HG03565 (cell line): ENCODE results near the gene MACROH2A2.
"Not testable (repeated sequence)": the region's sequence is repeated elsewhere in the genome, so short reads cannot be mapped to it uniquely, and the experiment has no call there.

Source experiments
- ATAC-seq: cut with Tn5 transposase; IDR thresholded peaks from one replicate; pipeline ENCODE4 v1.9.1; 2021; ENCODE audit warnings: mild to moderate bottlenecking, moderate library complexity; ENCODE audit not compliant: unreplicated experiment

Gene MACROH2A2

DNA sequence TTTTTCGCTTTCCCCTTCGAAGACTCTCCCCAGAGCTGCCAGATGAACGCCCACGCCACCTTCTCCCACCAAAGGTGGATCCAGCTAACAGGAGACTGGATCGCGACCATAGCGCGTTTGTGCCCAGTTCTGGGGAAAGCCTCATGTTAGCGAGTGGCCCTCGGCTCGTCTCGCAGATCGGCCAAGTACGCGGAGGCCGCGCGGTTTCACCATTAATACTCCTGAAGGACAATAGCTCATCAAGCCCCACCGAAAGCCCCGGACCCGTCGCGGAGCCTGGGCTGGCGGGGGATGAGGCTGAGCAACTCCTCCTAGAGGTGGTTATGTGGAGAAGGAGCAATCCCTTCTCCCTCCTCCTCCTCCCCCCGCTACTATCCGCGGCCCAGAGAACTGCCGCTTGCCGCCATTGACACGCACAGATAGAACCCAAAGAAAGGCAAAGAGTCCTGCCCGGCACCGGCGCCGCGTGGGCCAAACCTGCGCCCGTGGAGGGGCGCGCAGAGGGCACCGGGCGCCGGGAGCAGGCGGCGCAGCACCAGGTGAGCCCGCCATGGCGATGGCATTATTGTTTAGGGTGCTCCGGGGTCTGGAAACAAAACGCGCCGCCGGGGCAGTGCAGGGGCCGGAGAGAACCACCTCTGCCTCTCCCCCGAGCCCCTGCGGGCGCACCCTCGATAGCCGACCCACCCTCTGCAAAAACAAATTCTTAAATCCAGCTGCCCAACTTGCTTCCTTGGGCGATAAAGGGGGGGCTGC is at the start of gene MACROH2A2:
Gene MACROH2A2, plus strand, starts transcription at position 385 of the 756 bp plus-strand sequence. CDS start 22,813 bp downstream, outside the sequence.
- ATAC-seq = no peak

DNA sequence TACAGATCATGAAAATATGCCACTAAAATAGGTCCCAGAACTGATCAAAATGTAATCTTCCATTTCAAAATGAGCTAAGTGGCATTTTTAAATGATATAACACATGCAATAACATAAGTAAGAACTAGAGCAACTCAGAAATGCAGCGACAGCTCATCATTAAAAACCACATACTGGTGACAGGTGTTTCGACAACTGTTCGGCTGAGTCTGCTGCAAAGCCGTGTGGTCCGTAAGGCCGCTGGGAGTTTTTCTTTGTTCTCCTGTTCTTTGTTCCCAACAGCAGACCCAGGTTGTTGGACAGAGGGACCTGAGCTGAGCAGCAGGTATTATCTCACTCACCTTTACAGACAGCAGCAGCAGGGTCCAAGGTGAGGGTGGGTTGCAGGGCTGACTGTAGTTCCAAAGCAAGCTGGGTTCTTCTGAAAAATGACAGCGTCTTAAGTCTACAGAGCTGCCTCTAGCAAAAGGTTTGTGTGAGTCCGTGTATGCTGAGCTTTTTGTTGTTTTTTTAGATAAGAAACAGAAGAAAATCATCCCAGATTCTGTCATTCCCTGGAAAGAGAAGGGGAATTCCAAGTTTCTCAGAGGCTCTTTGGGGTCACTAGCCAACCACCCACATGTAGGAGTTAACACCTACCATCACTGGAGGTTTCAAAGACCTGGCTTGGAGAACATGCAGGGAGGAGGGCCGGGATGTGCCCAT is 45.4 kb upstream of the MACROH2A2 start:
- no peak for ATAC-seq

- no peak for ATAC-seq
These were observed 21.4 kb upstream of the MACROH2A2 start for GRCh38 chr10:70031215-70031614.

- ATAC-seq = no peak
These were observed 19.9 kb upstream of the MACROH2A2 start for GRCh38 chr10:70032667-70033289.

- no peak for ATAC-seq
These were observed 18.4 kb upstream of the MACROH2A2 start for GRCh38 chr10:70034232-70034631.

DNA sequence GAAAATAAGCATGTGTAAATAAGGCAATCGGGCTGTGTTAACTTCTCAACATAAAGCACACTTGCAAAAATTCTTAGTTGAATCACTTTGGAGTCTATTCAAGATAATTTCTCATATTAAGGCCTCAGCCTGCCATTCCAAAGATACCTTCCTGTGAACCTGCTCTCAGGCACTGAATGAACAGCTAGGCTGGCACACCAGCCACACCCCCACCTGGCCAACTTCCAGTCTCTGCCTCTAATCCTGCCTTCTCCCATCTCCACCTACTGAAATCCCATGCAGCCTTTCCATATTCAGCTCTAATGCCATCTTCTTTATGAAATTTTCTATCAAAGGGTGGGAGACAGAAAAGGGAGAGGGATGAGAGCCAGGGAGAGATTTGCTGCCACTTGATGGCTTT is 17.1 kb upstream of the MACROH2A2 start:
- no peak for ATAC-seq

GRCh38 chr10:70038923-70039322 is 13.7 kb upstream of the MACROH2A2 start:
- ATAC-seq = no peak

GRCh38 chr10:70041016-70041415 is 11.6 kb upstream of the MACROH2A2 start:
- no peak for ATAC-seq

GRCh38 chr10:70041739-70042138 is 10.9 kb upstream of the MACROH2A2 start:
- ATAC-seq = not testable (repeated sequence)

DNA sequence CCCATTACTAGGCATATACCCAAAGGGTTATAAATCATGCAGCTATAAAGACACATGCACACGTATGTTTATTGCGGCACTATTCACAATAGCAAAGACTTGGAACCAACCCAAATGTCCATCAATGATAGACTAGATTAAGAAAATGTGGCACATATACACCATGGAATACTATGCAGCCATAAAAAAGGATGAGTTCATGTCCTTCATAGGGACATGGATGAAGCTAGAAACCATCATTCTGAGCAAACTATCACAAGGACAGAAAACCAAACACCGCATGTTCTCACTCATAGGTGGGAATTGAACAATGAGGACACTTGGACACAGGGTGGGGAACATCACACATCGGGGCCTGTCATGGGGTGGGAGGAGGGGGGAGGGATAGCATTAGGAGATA is 5.6 kb upstream of the MACROH2A2 start:
- not testable (repeated sequence) for ATAC-seq

DNA sequence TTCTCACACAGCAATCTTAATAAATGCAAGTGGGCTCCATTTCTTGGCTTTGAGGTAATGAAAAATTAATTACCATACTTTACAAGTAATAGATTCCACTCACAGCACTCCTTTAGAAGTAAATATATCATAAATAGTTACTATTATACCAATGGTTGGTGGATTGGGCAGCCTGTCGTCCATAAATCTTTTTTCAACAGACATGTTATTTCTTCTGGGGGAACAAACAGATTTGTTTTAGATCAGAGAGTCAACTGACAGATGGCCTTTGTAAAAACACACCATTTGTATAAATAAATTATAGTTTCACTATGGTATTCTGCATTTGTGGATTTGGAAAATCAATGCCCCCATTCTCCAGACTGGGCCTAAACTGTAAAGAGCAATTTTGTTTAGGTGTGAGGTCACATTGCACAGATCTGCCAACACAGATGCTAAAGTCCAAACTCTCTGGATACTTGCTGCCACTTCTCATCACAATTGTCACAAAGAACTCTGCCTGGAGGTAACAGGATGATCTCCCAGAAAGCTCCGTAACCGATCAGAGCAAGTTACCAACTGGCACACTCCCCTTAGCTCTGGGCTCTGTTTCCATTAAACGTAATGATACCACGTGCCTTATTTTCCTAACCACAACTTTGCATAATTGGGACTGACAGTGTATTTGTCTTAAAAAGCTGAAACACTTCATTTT is 4.5 kb upstream of the MACROH2A2 start:
- no peak for ATAC-seq

- ATAC-seq = no peak
These were observed 798 bp upstream of the MACROH2A2 start for GRCh38 chr10:70051848-70052247.

DNA sequence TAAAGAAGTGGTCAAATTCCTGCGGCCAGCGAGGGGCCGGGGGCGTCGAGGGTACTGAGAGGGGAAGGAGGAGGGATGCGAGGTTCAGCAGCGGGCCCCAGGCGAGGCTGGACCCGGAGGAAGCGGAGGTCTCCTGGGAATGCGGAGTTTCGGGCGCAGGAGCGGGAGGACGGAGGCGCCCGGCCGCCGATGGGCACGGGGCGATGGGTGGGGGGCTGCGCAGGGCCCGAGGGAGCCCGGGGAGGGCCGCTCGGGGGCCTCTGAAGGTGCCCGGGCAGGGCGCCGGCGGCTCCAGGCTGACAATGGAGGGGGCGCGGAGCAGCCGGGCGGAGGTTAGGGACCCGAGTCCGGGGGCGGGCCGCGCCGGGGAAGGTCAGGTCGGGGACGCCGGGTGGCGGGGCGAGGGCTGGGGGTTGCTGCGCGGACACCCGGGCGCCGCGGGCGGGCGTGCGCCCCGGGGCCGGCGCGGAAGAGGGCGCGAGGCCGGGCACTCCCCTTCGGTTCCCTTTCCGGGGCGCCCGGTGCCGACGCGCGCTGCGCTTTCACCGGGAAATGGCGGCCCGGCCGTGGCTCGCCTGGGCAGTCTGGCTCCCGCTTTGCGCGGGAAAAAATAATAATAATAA is 683 bp downstream of the MACROH2A2 start:
- no peak for ATAC-seq

DNA sequence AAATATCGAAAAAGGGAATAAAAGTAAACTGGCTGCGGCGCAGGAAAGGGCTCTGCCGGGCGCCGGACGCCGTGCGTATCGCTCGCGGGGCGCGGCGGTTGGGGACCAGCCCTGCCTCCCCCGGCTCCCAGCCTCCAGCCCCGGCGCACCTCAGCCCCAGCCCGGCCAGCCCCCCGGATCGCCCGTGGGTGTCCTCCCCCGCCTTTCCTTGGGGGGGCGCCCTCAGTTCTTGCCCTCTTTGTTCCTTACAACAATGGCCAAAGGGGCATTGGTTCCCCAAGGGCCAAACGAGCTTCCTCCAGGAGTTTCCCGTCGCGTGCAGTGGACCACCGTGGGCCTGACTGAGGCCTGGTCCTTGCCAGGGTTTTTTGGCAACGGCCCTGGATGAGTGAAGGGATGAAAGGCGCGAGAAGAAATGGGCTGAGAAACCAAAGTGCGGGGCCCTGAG is 1.2 kb downstream of the MACROH2A2 start:
- ATAC-seq = no peak

DNA sequence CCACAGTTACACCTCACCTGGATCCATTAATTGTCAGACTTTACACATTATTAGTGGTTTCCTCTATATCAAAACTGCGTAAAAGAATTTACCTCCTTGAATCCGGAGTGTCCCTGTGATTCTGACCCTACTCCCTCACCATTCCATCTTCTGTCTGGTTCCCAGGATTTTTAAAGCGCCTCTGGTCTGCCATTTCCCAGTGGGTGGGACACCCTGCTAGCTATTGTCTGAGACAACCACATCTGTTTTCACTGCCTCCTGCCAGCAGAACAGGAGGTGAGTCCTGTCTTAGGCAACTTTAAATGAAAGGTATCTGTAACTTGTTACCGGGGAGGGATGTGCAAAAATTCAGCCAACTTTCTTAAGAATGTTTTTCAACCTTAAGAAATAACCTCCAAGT is 2.3 kb downstream of the MACROH2A2 start:
- ATAC-seq = no peak

DNA sequence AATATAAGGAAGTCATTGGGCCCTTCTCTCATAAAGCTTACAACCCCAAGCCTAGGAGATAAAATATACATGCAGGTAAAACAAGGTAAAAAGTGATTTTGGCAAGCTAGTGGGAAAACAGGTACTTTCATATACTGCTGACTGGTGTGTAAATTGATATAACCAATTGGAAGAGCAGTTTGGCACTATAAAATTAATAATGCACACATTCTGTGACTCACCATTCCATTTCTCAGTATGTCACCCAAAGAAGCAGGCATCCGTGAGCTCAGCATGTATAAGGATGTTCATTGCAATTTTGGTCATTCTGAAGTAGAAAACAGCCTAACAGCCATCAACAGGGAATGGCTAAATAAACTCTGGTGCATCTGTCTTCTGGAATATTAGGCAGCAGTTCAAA is 2.9 kb downstream of the MACROH2A2 start:
- ATAC-seq = no peak

GRCh38 chr10:70057306-70057705 is 4.7 kb downstream of the MACROH2A2 start:
- no peak for ATAC-seq

DNA sequence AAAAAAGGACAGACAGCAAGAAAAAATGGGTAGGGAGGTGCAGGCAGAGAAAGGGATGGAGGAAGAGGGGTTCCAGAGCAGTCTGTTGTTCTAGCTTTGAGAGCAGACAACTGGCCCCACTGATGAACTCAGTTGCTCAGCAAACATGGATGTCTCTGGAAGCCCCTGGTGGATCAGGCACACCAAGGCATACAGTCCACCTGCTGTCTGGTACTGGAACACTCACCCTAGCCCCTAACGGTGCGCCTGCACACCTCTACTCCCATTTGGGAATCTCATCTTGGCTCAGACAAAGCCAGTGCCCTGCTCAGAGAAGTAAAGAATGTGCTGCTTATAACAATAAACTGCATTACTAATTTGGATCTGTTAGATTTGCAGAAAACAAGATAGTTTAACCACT is 7.7 kb downstream of the MACROH2A2 start:
- no peak for ATAC-seq

GRCh38 chr10:70063418-70064098 is 10.9 kb downstream of the MACROH2A2 start:
- ATAC-seq = no peak

- ATAC-seq = no peak
These were observed 11.8 kb downstream of the MACROH2A2 start for GRCh38 chr10:70064486-70064885.
